Stimulated activated CD4-positive, alpha-beta T cell treated with anti-CD3 and anti-CD28 coated beads, TNF-alpha, amount 100 ng/mL, for 4 hours (primary cell): Measurements from ENCODE around the gene NKAIN2.
"Not testable (repeated sequence)": the region's sequence is repeated elsewhere in the genome, so short reads cannot be mapped to it uniquely, and the experiment has no call there.

ENCODE experiments used
- DNase-seq, 3 experiments: peaks; one replicate each; pipeline ENCODE4 v3.0.0-alpha.2; 2020; ENCODE audit warnings: low read depth in 3 of 3

The NKAIN2 gene

GRCh38 chr6:124334359-124334758 is 530.7 kb downstream of the NKAIN2 start:
- DNase-seq: no peak

GRCh38 chr6:124339610-124340334 is 536.1 kb downstream of the NKAIN2 start:
- no peak for DNase-seq

GRCh38 chr6:124348339-124348738 is 544.7 kb downstream of the NKAIN2 start:
- not testable (repeated sequence) for DNase-seq

- DNase-seq: no peak
Observed at GRCh38 chr6:124355146-124355545, 551.5 kb downstream of the NKAIN2 start.

- no peak for DNase-seq
Observed at GRCh38 chr6:124356276-124356810, 552.7 kb downstream of the NKAIN2 start.

- no peak for DNase-seq
Observed at GRCh38 chr6:124356811-124357210, 553.1 kb downstream of the NKAIN2 start.

- no peak for DNase-seq
Observed at GRCh38 chr6:124368131-124368530, 564.5 kb downstream of the NKAIN2 start.

GRCh38 chr6:124371974-124372475 is 568.4 kb downstream of the NKAIN2 start:
- DNase-seq: no peak

- no peak for DNase-seq
Observed at GRCh38 chr6:124373386-124373785, 569.7 kb downstream of the NKAIN2 start.

- no peak for DNase-seq
Observed at GRCh38 chr6:124389127-124389526, 585.5 kb downstream of the NKAIN2 start.

- DNase-seq: no peak
Observed at GRCh38 chr6:124393536-124393935, 589.9 kb downstream of the NKAIN2 start.

GRCh38 chr6:124396361-124396760 is 592.7 kb downstream of the NKAIN2 start:
- DNase-seq: no peak

GRCh38 chr6:124400261-124400999 is 596.8 kb downstream of the NKAIN2 start:
- DNase-seq: no peak

GRCh38 chr6:124410425-124410824 is 606.8 kb downstream of the NKAIN2 start:
- DNase-seq: not testable (repeated sequence)

GRCh38 chr6:124412657-124413056 is 609.0 kb downstream of the NKAIN2 start:
- DNase-seq: not testable (repeated sequence)

- DNase-seq: no peak
Observed at GRCh38 chr6:124420116-124420840, 616.6 kb downstream of the NKAIN2 start.

GRCh38 chr6:124423621-124424020 is 620.0 kb downstream of the NKAIN2 start:
- no peak for DNase-seq

GRCh38 chr6:124430740-124431318 is 627.2 kb downstream of the NKAIN2 start:
- no peak for DNase-seq

GRCh38 chr6:124432620-124433019 is 629.0 kb downstream of the NKAIN2 start:
- no peak for DNase-seq

- no peak for DNase-seq
Observed at GRCh38 chr6:124433387-124434160, 629.9 kb downstream of the NKAIN2 start.

- no peak for DNase-seq
Observed at GRCh38 chr6:124434421-124434820, 630.8 kb downstream of the NKAIN2 start.
